HCT116 (cell line): ENCODE data around the gene DRAP1. TPM values are rescaled to one million over a fixed set of nuclear protein-coding genes. Genes with fewer than 3 reads are reported as not detected.

Experiments used
- ATAC-seq: fragments of 200-7000 bp; cut with Tn5 transposase; 2 replicates; pipeline ENCODE4 v1.9.1; 2020; ENCODE audit warnings: mild to moderate bottlenecking, moderate library complexity
- BruUV-seq: library from RNA; stranded (reverse); fragments of 400-500 nt; replicated peaks from 2 replicates; lab custom pipeline; 2021; lab: Mats Ljungman, UMichigan
- CTCF ChIA-PET: fragments of 300-600 bp; sonication (Branson Sonifier 250); formaldehyde crosslinking; loops from one replicate; lab custom pipeline; 2021; ENCODE audit warnings: antibody characterized with exemption; lab: Charles Lee
- POLR2A ChIA-PET: fragments of 300-600, 350-600 bp; sonication (Branson Sonifier 250); formaldehyde crosslinking; loops from one replicate; lab custom pipeline; 2021; ENCODE audit warnings: antibody characterized with exemption; lab: Charles Lee
- RAD21 ChIA-PET, 2 experiments: fragments of 300-600 bp; sonication (Branson Sonifier 250); formaldehyde crosslinking; loops; one replicate each; lab custom pipeline; 2023; ENCODE audit warnings: low total read pairs in 2 of 2; ENCODE audit not compliant: uncharacterized antibody in 2 of 2, unreplicated experiment in 2 of 2, low non-redundant PET in 1 of 2; lab: Charles Lee
- DNase-seq: peaks from one replicate; pipeline ENCODE4 v3.0.0-alpha.2; 2010; ENCODE audit warnings: low read depth, low spot score
- H2AFZ ChIP-seq: fragments of 200-600 bp; shearing (Covaris generic), sonication (generic); 2 replicates; pipeline ENCODE4 v1.6.1; 2017; ENCODE audit warnings: low read depth, mixed run types, mixed read lengths, antibody characterized with exemption, low read length; ENCODE audit not compliant: poor library complexity, severe bottlenecking
- H3K27ac ChIP-seq: 2 replicates; pipeline ENCODE4 v1.5.1; 2012; ENCODE audit warnings: low read depth, low read length
- H3K27me3 ChIP-seq: fragments of 200-600 bp; sonication (generic); 2 replicates; pipeline ENCODE4 v1.6.1; 2016; ENCODE audit warnings: mixed run types, low read length, mixed read lengths; ENCODE audit not compliant: insufficient read depth
- H3K36me3 ChIP-seq, 2 experiments: fragments of 200-500 bp in 1 of 2; fragments of 200-600 bp in 1 of 2; sonication (Bioruptor generic) in 1 of 2; sonication (generic) in 1 of 2; 2 replicates each; pipeline versions ENCODE4 v1.5.1 to v1.6.1; 2014 to 2016; ENCODE audit warnings: low read length in 2 of 2, inconsistent platforms in 1 of 2, mixed read lengths in 1 of 2, mixed run types in 1 of 2; ENCODE audit not compliant: insufficient read depth in 2 of 2, control insufficient read depth in 1 of 2
- H3K4me1 ChIP-seq, 2 experiments: fragments of 200-600 bp in 1 of 2; sonication (generic) in 1 of 2; 2 replicates each; pipeline versions ENCODE4 v1.5.1 to v1.6.1; 2012 to 2017; ENCODE audit warnings: low read length in 2 of 2, inconsistent platforms in 1 of 2, mild to moderate bottlenecking in 1 of 2, mixed read lengths in 1 of 2, mixed run types in 1 of 2, moderate library complexity in 1 of 2; ENCODE audit not compliant: insufficient read depth in 2 of 2, control insufficient read depth in 1 of 2
- H3K4me2 ChIP-seq: fragments of 200-600 bp; sonication (generic); 2 replicates; pipeline ENCODE4 v1.6.1; 2017; ENCODE audit warnings: mixed run types, low read length, mixed read lengths
- H3K4me3 ChIP-seq, 2 experiments: fragments of 200-600 bp in 1 of 2; sonication (generic) in 1 of 2; replicated peaks in 1 of 2; 2 replicates each; pipeline ENCODE4 v1.5.1; 2011 to 2016; ENCODE audit warnings: low read length in 2 of 2, control low read depth in 1 of 2, low read depth in 1 of 2, mild to moderate bottlenecking in 1 of 2, mixed read lengths in 1 of 2, mixed run types in 1 of 2
- H3K79me2 ChIP-seq: fragments of 200-600 bp; sonication (generic); 2 replicates; pipeline ENCODE4 v1.6.1; 2017; ENCODE audit warnings: mild to moderate bottlenecking, mixed run types, low read length, moderate library complexity, mixed read lengths; ENCODE audit not compliant: insufficient read depth
- H3K9ac ChIP-seq: fragments of 200-600 bp; sonication (generic); 2 replicates; pipeline ENCODE4 v1.6.1; 2016; ENCODE audit warnings: low read length, mixed read lengths
- H3K9me2 ChIP-seq: fragments of 200-600 bp; sonication (generic), shearing (Covaris generic); 2 replicates; pipeline ENCODE4 v1.6.1; 2017; ENCODE audit warnings: mixed run types, mild to moderate bottlenecking, moderate library complexity; ENCODE audit not compliant: insufficient read depth
- H3K9me3 ChIP-seq, 2 experiments: fragments of 200-500 bp in 1 of 2; fragments of 200-600 bp in 1 of 2; sonication (Bioruptor generic) in 1 of 2; sonication (generic) in 1 of 2; 2 replicates each; pipeline ENCODE4 v1.6.1; 2014 to 2017; ENCODE audit warnings: low read length in 2 of 2, mixed read lengths in 2 of 2, inconsistent platforms in 1 of 2, low read depth in 1 of 2, mild to moderate bottlenecking in 1 of 2, mixed run types in 1 of 2, moderate library complexity in 1 of 2; ENCODE audit not compliant: control insufficient read depth in 1 of 2, insufficient read depth in 1 of 2
- H4K20me1 ChIP-seq: fragments of 200-600 bp; sonication (generic), shearing (Covaris generic); 2 replicates; pipeline ENCODE4 v1.6.1; 2017; ENCODE audit warnings: mixed run types, mild to moderate bottlenecking, moderate library complexity; ENCODE audit not compliant: insufficient read depth
- CBX3 ChIP-seq: IDR thresholded peaks from 2 replicates; pipeline ENCODE4 v1.6.1; 2012; ENCODE audit warnings: low read depth
- CEBPB ChIP-seq: IDR thresholded peaks from 2 replicates; pipeline ENCODE4 v1.6.1; 2012; ENCODE audit warnings: low read depth
- CTCF ChIP-seq, 3 experiments: fragments of 200-600 bp in 1 of 3; sonication (generic) in 1 of 3; IDR thresholded peaks in 2 of 3; conservative IDR thresholded peaks in 1 of 3; 2 replicates each; pipeline ENCODE4 v1.5.1; 2012 to 2017; ENCODE audit warnings: low read depth in 2 of 3, low read length in 2 of 3, antibody characterized with exemption in 1 of 3, borderline replicate concordance in 1 of 3, control low read depth in 1 of 3, mild to moderate bottlenecking in 1 of 3, mixed read lengths in 1 of 3, mixed run types in 1 of 3, moderate library complexity in 1 of 3; ENCODE audit not compliant: insufficient read depth in 1 of 3
- EGR1 ChIP-seq: IDR thresholded peaks from 2 replicates; pipeline ENCODE4 v1.6.1; 2012; ENCODE audit warnings: low read depth
- ELF1 ChIP-seq: IDR thresholded peaks from 2 replicates; pipeline ENCODE4 v1.6.1; 2012; ENCODE audit warnings: low read depth, borderline replicate concordance
- EZH2phosphoT487 ChIP-seq: fragments of 200-600 bp; IDR thresholded peaks from 2 replicates; pipeline ENCODE4 v1.6.1; 2018; ENCODE audit warnings: antibody characterized with exemption, borderline replicate concordance
- JUND ChIP-seq: IDR thresholded peaks from 2 replicates; pipeline ENCODE4 v1.6.1; 2012
- MAX ChIP-seq: IDR thresholded peaks from 2 replicates; pipeline ENCODE4 v1.6.1; 2012
- POLR2A ChIP-seq: IDR thresholded peaks from 2 replicates; pipeline ENCODE4 v1.7.0; 2011; ENCODE audit warnings: borderline replicate concordance; ENCODE audit not compliant: insufficient read depth, insufficient read length; ENCODE audit errors: extremely low read depth
- POLR2AphosphoS5 ChIP-seq: IDR thresholded peaks from 2 replicates; pipeline ENCODE4 v1.6.1; 2011; ENCODE audit warnings: mild to moderate bottlenecking, low read depth, low read length, moderate library complexity
- RAD21 ChIP-seq: IDR thresholded peaks from 2 replicates; pipeline ENCODE4 v1.6.1; 2012; ENCODE audit warnings: low read depth, mild to moderate bottlenecking
- REST ChIP-seq: IDR thresholded peaks from 2 replicates; pipeline ENCODE4 v1.6.1; 2012; ENCODE audit warnings: low read depth
- SIN3A ChIP-seq: IDR thresholded peaks from 2 replicates; pipeline ENCODE4 v1.6.1; 2012; ENCODE audit warnings: low read depth
- SRF ChIP-seq: IDR thresholded peaks from 2 replicates; pipeline ENCODE4 v1.6.1; 2012; ENCODE audit warnings: low read depth
- YY1 ChIP-seq: IDR thresholded peaks from 2 replicates; pipeline ENCODE4 v1.6.1; 2011; ENCODE audit warnings: low read length, low read depth, moderate library complexity, mild to moderate bottlenecking; ENCODE audit not compliant: insufficient replicate concordance; ENCODE audit errors: extremely low read depth
- ZBTB33 ChIP-seq: IDR thresholded peaks from 2 replicates; pipeline ENCODE4 v1.6.1; 2011; ENCODE audit warnings: mild to moderate bottlenecking, low read length, moderate library complexity; ENCODE audit not compliant: insufficient replicate concordance; ENCODE audit errors: extremely low read depth
- ZFX ChIP-seq: fragments of 450-650 bp; IDR thresholded peaks from 2 replicates; pipeline ENCODE4 v1.6.1; 2017
- ZNF274 ChIP-seq: fragments of 200-500 bp; sonication (Bioruptor generic); IDR thresholded peaks from 2 replicates; pipeline ENCODE4 v1.6.1; 2014; ENCODE audit warnings: mild to moderate bottlenecking, low read depth, low read length, inconsistent platforms
- intact Hi-C: fragments of 100-400 bp; cut with micrococcal nuclease; formaldehyde crosslinking; loops from 2 replicates; pipeline ENCODE4 v1.10.0; 2022
- total RNA-seq: library from RNA; stranded (reverse); gene quantifications from one replicate; pipeline ENCODE4 v1.2.1, GENCODE V29; 2021; ENCODE audit not compliant: unreplicated experiment

Gene DRAP1
- total RNA-seq, 1 experiment from 2014 or later: 158 TPM

GRCh38 chr11:65890324-65891218 is 28.7 kb upstream of the DRAP1 start, which contains the start of gene CCDC85B:
CCDC85B (plus strand) TSS chr11:65890673; CDS start chr11:65890784, 111 bp downstream.
- H4K20me1 ChIP-seq: peaks cover 10% of the 10 kb centered on the region; the same call in 1 of the 2 replicates
- no peaks in the 10 kb centered on the region for H3K9me3 ChIP-seq
- CTCF ChIA-PET: interaction anchor here (0.7 to 6.5 kb wide), 10 partner anchors 10 to 179 kb away, joined by 3 to 82 read pairs (median 9); partner anchors contain the start of genes BANF1, CFL1, FOSL1 and KAT5
- no peak within 1 kb of the TSS for H2AFZ ChIP-seq
- H3K4me3 ChIP-seq: peak within 1 kb of the TSS; percentile 90 to 92
- H3K4me2 ChIP-seq: peak within 1 kb of the TSS; percentile 98
- ATAC-seq (peak; percentile 56), DNase-seq (peak; percentile 84)
- H3K36me3 ChIP-seq: peaks cover 15 to 35% of the 10 kb centered on the region in 2 experiments
- intact Hi-C loops: loop anchor here (1.0 kb wide), 2 partner anchors 25 to 99 kb away; no protein-coding TSS in a partner anchor
- no peaks in the 10 kb centered on the region for H3K9me2 ChIP-seq
- RAD21 ChIA-PET: interaction anchor here in 1 of 2 experiments (0.7 to 3.0 kb wide), 3 partner anchors 13 to 27 kb away, joined by 3 to 10 read pairs (median 3); no protein-coding TSS in a partner anchor
- peak within 1 kb of the TSS; percentile 87 for H3K9ac ChIP-seq
- POLR2A ChIA-PET: interaction anchor here (0.6 to 8.5 kb wide), 24 partner anchors 9 to 467 kb away, joined by 3 to 124 read pairs (median 6); partner anchors contain the start of genes AP5B1, BANF1, CFL1 and EIF1AD
- no TSS peak for BruUV-seq
- H3K27me3 ChIP-seq: no peaks in the 10 kb centered on the region
- H3K27ac ChIP-seq: peak within 1 kb of the TSS; percentile 97
- H3K79me2 ChIP-seq: peaks cover 59% of the 10 kb centered on the region
- peaks cover 16 to 79% of the 10 kb centered on the region in 2 experiments for H3K4me1 ChIP-seq
- TF ChIP-seq SIN3A (no peak), EZH2phosphoT487 (no peak), CBX3 (no peak), CTCF (IDR thresholded peaks at IDR 0.05 in 2 of 3, conservative IDR thresholded peaks at IDR 0.05 in 1 of 3; ENCODE audit: borderline replicate concordance in 1 of 3, insufficient read depth in 1 of 3, low read depth in 2 of 3, low read length in 2 of 3) (peak in 2 of 3 experiments; percentile 5 to 14; a peak in 2 of 6 replicates), MAX (no peak), POLR2A (peak; percentile 98), CEBPB (no peak), EGR1 (no peak), ELF1 (no peak), POLR2AphosphoS5 (peak; percentile 97), YY1 (peak; percentile 55), JUND (no peak), ZFX (peak; percentile 88; the same call in 1 of the 2 replicates), RAD21 (no peak), SRF (no peak), ZBTB33 (peak; percentile 35), ZNF274 (no peak), REST (no peak)
